Measurements from ENCODE around the gene HPS1.

HPS1 gene

DNA sequence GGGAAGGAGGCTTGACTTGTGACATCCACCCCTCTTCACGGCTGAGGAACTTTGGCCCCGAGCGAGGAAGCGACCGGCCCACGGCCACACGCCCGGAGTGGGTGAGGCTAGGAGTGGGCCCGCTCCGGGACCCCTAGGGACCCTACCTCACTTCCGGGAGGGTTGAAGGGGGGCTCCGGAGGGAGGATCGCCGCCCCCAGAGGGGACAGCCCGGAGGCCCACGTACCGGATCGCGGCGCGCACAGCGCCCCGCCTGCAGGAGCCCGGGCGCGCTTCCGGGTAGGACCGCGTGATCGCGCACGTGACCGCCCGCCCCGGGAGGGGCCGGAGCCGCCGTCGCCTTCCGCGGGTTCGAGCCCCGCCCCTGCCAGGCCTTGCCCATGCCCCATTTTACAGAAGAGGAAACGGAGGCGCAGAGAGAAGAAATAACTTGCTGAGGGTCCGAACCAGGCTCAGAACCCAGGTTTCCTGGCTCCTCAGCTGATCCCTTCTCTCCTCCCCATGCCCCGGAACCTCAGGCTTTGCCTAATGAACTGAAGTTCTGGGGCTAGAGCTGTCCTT, at the start of gene HPS1:
Gene HPS1 (minus strand): TSS at position 275 of the 561 bp plus-strand sequence. CDS start 3,695 bp downstream, outside the sequence.
- peak; percentile 4 for DNase-seq

GRCh38 chr10:98492763-98493162, 46.0 kb upstream of the HPS1 start:
- DNase-seq: no peak

GRCh38 chr10:98489561-98490481, 43.1 kb upstream of the HPS1 start:
- no peak for DNase-seq

- DNase-seq: no peak
These were observed 42.1 kb upstream of the HPS1 start for GRCh38 chr10:98488669-98489430.

GRCh38 chr10:98487649-98488048, 40.9 kb upstream of the HPS1 start:
- no peak for DNase-seq

GRCh38 chr10:98486421-98486820, 39.7 kb upstream of the HPS1 start:
- no peak for DNase-seq

GRCh38 chr10:98485959-98486358, 39.2 kb upstream of the HPS1 start:
- no peak for DNase-seq

DNA sequence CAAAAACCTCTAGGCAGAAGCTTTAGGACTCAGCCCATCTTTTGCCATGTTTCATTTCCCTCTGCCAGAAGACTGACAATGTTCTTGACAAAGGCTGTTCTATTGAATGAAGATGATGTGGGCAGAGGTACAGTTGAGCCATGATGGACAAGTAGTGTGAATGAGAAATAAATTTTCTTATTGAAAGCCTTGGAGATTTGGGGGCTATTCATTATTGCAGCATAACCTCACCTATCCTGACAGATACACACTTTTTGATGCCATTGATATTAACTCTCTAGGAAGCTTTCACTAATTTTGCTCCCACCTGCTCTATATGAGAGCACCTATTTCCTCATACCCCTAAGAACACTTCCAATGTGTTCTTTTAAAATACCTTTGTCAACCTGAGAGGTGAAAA, 36.9 kb upstream of the HPS1 start:
- DNase-seq: no peak

DNA sequence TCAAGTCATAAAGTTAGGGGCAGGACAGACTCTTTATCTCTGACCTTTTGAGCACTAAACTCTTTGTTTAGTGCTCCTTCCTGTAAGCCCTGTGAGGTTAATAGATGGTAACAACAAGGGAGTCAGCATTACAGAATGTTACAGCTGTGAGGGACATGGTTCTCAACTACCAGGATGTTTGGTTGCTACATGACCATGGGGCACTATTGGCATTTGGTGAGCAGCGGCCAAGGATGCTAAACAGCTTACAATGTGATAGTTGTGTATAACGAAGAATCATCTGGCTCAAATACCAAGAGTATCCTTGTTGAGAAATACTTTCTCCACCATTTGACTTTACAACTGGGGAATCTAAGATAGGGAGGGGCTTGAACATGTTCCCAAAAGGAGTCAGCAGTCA, 35.4 kb upstream of the HPS1 start:
- DNase-seq: no peak

- DNase-seq: no peak
These were observed 34.7 kb upstream of the HPS1 start for GRCh38 chr10:98481404-98481945.

DNA sequence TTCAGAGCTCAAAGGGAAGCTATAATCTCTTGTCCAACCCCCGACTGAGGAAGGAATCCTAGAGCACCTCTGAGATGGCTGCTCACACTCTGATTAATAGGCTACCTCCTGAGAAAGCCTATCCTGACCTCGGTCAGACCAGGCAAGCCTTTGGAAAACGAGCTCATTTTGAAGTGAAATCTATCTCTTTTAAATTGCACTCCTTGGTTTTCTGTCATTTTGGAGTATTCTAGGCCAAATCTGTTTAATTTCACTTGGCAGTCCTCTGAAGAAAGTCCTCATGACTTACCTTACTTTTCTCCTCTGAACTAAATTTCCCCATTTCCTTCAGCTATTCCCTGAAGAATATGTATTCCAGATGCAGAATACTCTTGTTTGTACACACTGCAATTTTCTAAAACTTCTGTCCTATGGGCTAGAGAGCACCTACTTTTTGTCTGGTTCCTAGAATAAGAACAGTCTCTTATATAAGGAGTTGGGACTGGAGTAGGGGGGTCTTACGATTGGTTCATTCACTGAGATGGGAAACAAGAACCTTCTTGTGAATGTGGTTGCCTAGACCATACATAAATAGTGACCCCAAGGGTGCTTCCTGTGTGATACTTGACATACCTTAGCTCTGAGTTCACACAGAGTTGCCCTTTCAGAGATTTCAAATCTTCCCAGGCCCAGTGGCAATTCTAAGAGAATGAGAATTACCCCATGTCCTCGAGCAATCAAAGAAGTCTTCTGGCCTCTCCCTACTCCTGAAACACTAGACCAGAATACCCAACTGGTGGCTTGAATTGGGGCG, 31.9 kb upstream of the HPS1 start:
- DNase-seq: no peak

GRCh38 chr10:98477861-98478260, 31.1 kb upstream of the HPS1 start:
- DNase-seq: no peak

- DNase-seq: no peak
These were observed 27.9 kb upstream of the HPS1 start for GRCh38 chr10:98474628-98475027.

DNA sequence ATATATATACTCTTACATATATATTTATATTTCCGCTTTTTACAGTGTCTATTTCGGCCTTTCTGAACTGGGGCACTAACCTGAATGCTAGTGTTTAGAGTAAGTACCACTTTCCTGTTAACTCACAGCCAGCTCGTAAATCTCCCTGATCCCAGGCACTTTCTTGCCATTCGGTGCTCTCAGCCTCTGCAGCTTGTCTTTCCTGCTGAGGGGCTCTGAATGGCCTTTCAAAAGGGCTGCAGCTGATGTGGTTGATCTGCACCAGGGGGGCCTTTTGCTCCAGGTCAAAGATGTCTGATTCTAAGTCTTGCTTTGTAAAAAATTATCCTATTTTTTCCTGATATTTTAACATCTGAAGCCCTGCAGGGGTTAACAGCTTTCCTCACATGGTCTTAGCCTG, 25.5 kb upstream of the HPS1 start:
- no peak for DNase-seq

DNA sequence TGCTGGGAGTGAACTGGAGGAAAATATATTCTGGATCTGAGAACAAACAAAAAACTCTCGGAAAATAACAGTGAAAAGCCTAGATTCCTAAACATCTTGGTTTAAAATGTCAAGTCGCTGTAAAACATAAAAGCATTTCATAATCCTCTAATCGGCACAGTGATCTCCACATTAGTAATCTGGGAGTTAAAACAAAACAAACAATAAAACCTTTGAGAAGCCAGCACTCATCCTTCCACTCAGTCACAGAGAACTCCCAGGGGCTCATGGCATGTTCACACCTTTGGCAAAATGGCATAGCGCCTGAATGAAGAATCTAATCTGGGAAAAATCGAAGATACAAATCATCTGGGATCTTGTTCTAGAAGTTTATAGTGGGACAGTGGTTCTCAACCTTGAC, 24.1 kb upstream of the HPS1 start:
- DNase-seq: no peak

DNA sequence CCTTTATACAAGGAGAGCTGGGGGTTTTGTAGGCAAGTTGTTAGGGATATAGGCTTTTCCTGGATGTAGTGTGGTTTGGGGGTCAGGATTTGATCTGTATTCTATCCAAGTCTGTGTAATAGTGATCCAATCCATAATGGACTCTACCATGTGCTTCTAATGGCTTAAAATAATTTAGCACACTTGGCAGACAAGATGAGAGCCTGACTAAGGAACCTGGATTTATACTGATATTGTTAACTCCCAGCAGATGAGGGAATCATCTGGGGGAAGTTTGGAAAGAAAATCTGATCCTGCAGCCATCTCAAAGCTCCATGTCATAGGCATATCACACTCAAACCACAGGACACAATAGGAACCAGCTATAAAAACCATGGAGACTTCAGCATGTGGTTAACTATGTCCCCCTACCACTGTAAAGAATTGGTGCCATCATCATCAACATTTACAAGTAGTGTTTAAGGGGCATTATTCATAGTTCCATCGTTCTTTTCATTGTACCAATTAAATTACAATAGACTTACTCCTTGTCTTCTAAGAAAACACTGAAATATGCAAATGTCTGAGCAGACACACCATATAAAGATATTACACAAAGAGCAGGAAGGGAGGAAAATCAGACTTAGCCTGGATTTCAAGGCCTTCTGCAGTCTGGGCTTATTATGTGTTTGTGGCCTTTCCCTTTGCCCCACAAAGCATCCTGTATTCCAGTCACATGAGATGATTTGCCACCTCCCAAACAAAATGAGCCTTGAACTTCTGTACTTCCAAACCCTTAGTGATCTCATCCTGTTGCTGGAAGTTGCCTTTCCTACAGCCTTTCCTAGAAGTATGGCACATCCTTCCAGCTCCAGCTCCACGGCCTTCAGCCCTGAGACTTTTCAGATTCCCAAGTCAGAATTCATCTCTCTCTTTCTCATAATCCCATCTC, 22.5 kb upstream of the HPS1 start:
- no peak for DNase-seq

DNA sequence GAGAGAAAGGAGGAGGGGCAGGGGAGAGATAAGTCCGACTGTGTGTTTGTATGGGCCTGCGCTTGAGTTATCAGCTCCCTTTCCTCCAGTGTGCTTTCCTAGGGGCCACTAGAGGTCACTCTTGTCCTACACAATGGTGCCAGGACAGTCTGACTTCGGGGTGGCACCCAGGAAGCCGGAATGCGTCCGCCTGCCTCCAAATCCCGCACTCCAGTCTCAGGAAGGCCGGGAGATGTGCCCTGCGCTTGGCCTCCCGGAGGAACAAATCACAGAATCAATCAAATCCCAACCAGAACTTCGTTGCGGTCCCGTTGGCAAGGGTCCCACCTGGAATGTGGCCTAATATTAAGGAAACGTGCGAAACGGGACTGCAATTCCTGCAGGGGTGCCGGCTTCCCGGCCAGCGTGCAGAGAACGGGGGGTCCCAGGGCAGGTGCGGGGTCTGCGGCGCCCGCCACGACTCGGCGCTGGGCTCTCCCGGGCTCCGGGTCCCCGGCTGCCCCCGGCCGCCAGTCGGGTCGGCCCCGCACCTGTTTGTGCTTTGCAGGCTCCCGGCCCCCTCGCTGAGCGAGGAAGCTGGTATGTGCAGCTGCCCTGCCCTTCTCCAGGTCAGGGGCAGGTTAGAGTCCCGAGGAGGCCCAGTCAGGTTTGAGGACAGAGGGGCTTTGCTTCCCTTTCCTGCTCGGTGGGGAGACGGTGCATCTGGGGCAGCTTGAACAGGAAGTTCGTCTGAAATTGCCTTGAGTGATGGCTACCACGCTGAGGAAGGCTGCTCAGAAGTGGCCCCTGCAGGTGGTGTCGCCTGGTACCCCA, 21.0 kb upstream of the HPS1 start:
- peak; percentile 35 for DNase-seq

- no peak for DNase-seq
These were observed 20.2 kb upstream of the HPS1 start for GRCh38 chr10:98466861-98467505.

GRCh38 chr10:98465866-98466265, 19.1 kb upstream of the HPS1 start:
- no peak for DNase-seq
